ENCODE results near the gene ZNF516.

ZNF516 gene

DNA sequence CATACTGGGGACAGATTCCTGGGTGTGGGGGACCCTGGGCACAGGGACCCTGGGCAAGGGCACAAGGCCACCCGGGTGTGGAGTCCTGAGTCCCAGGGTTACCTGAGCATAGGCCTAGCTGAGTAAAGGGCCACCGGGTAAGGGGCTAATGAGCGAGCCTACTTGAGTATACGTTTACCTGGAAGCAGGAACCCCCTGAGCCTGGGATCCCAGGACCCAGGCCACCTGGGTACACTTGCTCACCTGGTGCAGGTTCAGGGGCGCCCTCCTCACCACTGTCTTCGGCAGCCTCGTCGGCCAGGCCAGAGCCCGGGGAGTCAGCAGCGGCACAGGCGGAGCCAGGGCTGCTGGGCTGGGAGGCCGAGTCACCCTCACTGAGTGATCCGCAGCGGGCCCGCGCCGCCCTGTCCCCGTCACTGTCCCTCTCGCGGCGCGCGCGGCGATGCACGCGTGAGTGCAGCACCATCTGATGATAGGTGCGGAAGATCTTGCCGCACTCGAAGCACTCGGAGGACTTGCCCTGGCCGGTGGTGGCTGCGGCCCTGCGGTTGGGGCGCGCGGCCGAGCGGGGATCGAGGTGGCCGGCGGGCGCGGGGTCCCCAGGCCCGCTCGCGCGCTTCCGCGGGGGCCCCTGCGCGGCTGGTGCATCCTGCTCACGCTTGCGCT, 53.9 kb downstream of the ZNF516 start:
- no peak for DNase-seq

DNA sequence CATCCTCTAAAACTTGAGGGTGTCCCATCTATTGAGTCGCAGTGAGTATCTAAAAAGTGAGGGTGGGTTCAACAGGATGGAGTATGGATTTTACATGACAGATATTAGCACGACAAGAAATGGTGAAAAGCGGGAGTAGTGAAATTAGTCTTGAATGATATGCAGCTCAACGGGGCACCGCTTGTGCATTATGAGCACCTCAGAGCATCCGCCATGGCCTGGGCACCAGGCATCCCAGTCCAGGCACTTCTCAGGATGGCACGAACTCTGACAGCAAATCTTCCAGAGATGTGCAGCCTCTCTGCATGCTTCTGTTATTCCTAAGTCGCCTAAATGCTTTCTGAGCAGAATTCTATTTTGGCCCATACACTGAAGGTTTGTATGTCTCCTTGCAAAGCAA, 57.1 kb downstream of the ZNF516 start:
- no peak for DNase-seq

DNA sequence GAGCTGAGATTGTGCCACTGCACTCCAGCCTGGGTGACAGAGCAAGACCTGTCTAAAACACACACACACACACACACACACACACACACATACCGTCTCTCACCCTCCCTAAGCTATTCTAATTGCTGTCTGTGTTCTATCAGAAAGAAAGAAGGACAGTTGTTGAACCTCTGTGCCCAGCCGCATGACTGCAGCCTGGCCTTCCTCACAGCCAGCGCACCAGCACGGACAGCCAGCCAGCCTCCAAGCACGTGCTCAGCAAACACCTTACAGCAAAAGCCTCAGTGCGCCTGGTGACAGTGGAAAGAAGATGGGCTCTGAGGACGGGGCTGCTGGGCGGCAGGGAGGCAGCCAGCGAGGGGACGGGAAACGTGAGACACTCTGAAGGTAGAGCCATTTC, 58.0 kb downstream of the ZNF516 start:
- no peak for DNase-seq

DNA sequence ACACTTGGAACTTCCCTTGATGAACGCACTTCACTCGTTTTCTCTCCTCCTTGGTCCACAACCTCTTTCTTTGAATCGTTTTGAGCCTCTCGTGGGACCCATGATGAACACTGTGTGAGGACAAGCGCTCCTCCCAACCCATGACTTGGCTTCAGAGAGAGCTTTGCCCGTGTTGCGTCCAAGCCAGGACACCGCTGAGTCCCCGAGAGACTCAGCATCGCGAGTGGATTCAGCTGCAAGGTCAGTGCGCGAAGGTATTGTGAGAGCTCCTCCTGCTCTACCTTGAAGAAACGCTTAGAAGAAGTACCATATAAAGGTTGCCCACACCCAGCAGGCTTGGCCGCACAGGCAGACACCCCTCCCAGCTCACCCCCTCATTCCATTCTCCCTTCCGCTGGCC, 58.7 kb downstream of the ZNF516 start:
- DNase-seq = no peak

DNA sequence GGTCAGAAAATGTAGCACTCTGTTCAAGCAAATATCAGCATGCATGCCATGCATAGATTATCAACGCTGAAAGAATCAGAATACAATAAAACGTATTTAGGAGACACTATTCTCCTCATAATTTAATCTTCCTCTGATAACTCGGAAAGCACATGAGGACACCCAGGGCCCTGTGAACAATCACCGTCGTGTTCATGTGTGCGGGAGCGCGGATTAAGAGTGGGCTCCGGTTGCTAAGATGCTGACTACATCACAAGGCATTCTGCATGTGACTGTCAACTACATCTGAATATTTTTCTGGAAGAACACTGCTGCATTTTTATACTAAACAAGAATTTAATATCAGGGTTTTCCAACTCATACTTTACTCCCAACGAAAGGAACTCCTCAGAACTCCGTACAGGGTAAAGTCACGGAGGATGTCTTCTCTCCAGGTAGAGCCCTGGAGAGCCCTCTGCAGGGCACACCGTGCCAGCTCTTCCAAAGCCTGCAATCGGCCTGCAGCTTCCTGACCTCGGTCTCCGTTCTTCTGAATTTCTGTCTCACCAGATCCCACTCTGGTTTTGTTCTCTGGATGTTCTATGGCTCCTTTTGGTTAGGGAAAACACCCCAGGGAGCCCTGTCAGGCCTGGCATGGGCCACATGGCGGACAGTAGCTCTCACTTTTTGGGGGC, 59.6 kb downstream of the ZNF516 start:
- DNase-seq = no peak

DNA sequence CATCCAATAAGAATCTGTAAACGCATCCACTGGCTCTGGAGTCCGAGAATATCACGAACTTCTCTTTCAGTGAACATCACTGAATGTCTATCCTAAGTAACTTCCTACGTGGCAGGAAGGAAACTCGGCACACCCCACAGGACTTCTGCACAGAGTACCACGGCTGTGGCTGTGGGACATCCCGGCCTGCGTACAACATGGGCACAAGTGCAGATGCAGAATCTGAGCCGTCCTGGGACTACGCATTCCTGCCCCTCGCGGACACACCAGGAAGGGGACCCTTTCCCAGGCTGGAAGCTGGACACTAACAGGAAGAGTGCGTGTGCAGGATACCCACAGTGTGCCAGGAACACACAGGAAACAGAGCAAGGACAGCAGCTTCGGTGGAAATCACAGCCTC, 60.6 kb downstream of the ZNF516 start:
- DNase-seq = no peak

DNA sequence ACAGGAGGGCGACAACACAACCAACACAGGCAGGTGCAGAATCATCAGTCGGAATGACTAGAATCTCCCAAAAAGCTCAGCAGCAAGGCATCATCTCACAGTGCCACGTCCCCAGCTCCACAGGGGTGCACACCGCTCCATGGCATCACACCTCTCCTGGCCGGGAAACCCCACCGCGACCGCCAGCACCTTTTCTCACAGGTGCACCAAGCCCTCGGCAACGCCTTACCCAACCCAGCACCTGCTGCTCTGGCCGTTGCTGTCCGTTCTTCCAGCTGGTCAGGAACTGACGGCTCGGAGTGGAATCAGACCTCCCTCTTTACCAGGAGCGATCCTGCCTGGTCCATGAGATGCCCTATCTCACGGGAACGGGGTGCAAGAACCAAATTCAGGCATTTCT, 61.3 kb downstream of the ZNF516 start:
- no peak for DNase-seq

DNA sequence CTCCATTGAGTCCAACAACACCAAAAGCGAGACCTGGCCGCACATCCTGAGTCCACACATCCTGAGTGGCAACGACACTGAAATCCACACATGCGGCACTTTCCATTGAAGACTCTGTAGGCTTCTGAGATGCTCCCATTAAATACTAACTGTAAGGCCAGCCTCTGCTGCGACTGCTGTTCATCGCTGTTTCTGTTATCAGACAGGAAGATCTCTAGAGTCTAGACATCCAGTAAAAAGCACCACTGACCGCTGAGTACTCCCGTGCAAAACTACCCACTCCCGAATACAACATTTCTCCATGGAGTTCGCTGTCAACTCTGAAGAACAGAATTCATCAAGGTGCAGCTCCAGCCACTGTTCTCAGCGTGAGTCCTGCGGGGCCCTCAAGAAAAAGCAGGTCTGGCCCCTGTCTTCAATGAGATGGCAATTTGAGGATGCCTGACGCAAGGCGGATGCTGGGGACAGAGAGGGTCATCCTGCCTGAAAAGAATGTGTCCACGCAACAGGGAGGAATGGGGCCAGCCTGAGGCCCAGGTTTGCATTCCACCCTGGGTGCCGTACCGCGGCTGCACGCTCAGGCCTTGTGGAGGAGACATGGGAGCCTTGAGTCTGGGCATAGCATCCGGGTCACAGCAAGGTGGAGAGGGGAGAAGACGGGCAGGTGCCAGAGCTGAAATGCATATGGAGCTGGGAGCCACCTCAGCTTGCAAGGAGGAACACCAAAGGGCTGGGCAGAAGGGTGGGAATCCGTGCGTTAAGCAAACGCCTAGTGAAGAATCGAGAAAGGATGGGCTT, 61.9 kb downstream of the ZNF516 start:
- DNase-seq = no peak

DNA sequence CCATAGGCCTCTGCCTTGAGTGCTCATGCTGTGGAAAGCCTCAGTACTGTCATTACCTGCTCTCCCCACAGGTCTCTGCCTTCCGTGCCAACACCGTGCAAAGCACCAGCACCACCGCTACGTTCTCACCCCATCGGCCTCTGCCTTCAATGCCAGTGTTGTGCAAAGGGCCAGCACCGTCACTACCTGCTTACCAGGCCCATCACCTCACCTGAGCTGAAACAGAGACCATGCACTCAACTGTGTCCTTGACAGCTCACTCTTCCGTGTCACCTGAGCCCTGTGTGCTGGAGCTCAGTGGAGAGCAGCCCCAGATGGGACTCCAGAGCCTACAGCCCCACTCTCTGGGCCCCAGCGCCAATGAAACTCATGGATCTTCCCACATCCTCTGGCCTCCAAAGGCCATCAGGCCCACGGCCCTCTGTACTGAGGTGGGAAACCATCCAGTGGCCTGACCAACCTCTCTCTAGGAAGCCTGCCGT, 62.7 kb downstream of the ZNF516 start:
- no peak for DNase-seq

DNA sequence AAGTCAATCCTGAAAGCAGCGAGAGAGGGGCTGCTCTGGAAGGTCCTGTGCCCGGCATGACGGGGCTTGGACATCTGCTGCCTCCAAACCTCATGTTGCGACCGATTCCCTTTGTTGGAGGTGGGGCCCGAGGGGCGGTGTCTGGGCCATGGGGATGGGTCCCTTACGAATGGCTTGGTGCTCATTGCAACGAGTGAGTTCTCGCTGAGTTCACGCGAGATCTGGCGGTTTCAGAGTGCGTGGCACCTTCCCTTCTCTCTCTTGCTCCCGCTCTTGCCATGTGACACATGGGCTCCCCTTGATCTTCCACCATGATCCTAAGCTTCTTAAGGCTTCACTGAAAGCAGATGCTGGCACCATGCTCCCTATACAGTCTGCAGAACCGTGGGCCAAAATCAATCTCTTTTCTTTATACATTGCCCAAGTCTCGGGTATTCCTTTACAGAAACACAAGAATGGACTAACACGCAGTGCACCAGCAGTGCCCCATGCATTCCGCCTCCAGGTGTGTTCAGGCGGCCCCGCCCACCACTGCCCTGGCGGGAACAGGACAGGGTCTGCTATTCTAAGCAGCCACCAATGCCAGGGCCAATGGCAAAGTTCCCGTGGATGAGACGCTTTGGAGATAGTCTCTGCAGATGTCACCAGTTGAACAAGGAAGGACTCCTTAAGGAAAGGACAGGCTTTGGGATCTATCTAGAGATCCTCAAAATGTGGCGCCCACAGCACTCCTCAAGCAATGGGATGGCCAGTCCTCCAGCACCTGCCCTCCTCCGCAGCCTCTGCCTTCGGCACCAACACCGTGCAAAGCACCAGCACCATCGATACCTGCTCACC, 63.4 kb downstream of the ZNF516 start:
- DNase-seq = no peak

DNA sequence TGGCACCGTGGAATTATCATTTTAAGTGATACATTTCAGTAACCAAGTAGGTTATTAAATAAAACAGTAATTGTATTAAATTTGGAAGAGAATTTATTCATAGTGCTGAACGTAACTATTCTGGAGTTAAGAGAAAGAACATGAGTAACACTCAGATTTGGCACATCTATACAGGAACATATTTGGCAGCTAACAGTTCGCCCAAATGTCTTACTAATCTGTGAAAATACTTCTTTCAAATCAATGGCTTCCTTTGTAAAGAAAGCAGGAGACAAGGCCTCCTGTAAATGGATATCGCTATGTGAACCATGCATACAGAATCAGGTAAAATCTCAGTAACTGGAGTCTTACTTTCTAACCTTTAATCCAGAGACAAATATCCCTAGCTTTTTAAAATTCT, 64.4 kb downstream of the ZNF516 start:
- DNase-seq = no peak

DNA sequence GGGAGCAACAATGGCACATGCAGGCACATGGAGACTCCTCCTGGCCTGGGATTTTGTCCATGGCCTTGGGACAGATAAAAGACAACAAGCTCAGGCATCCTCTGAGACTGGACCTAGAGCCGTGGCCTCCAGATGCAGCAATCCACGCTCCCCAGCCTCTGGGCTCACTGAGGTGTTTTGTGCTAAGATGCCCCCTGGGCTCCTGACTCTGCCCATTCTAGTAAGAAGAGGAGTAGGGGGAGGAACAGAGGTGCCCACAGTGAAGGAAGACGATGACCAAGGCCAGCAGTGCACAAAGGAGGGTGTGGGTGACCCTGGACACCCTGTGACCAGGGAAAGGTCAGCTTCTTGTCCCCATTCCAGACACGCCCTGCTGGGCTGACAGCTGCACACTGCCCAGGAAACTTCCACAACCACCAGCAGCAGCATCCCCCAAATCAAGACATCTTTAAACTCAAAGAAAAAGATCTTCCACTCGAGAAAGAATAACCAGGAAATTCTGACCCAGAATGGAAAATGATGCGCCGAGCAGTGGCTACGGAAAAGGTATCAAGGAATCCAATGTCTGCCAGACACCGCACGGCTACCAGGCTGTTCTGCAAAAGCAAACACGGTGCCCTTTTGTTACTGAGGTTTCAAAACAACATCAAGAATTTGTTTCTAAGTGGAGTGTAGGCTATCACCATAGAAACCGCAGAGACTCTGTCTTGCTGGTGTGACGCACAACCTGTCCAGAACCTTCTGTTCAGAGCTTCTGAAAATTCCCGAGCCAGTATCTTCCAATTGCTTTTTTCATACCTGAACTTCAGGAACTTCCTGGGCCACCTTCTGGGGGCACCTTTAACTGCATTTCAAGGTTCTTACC, 65.5 kb downstream of the ZNF516 start:
- no peak for DNase-seq

DNA sequence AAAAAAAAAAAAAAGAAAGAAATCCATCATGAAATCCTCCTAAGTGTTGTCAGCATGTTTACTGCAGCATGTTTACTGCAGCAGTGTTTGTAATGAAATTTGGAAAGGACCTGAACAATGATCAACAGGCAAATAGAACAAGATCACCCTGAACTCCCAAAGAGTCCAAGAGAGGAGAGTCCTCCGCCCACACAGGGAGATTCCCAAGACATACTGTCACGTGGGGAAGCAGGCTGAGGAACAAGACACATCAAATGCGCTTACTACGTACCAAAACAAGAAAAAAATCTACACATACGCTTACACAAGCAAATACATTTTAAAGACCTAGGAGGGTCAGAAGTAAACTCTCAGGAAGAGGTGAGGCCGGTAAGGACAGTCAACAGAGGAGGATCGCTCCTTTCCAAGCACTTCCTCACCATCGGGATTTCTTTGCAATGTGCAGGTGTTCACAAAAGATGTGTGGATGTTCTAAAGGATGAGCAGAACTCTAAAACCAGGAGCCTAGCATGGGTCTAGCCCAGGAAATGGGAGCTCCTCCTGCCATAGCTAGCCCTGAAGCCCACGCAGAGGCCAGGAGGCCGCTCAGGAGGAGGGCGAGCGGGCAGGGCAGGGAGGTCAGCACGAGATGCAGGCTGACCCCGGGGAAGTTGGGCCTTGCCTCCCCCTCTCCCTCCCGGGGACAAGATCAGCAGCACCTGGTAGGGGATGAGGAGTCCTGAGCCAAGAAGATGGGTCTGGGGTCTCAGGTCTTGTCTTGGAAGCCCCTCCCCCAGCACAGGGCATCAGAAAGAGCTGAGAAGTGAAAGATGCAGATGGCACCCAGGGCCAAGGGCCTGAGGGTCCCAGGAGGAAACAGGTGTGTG, 66.4 kb downstream of the ZNF516 start:
- DNase-seq = no peak

DNA sequence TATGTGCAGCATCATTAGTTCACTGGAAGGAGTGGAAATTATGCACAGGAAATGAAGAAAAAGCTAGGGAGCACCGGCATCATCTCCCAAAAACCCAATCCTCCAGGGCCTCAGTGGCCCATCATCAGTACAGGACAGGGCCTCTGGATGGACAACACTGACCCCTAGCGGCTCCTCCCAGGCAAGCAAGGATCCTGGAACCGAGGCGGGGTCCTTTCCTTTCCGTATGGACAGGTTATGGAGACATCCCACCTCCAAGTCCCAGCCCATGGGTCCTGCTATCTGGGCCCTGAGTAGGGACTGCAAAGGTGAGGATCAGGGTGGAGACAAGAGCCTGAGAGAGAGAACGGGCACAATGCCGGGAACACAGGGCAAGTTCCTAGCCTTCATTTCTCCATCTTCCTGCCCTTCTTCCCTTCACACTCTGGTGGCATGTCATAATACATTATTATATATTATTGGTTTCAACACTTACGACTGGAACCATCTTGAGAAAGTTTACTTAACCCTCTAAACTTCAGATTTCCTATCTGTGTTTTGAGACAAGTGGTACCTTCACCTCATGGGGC, 68.2 kb downstream of the ZNF516 start:
- peak; percentile 14 for DNase-seq

DNA sequence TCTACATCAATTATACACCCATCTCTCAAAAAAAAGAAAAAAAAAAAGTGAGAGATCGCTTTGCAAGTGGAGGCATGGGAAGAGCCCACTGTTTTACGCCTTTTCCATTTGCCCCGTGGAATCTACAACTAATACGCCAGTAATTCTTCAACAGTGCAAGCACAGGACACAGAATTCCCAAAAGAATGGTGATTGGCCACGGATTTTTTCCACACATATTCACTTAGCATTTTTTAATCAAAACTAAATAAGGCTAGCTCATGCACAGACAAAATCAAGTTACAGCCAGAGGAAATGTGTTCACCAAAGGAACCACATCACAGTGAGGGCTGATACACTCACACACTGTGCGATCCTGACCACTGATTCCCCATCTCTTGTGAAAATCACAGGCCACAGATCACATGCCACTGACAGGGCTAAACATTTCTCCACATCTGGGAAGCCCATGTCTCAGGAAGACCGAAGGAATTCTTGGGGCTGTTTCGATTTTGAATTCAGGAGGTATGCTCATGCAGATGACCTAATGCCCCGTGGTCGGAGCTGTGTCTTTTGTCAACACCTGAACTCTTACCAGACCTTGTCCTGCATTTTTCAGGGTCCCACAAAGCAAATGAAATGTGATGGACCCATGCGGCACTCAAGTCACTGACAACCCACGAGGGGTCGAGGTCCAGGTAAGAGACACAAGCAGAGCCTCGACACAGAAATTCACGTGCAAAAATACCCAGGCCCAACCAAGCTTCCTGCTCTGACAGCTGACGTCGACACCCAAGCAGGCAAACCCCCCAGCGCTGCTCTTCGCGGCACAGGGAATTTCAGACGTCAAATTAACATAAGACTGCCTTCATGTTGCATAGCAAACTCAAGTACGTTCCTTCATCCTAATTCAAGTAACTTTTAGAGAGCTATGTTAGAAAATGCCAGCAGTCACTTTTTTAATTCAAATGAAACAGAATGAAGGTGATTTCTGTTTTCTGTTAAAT, 69.6 kb downstream of the ZNF516 start:
- DNase-seq = peak; percentile 17

DNA sequence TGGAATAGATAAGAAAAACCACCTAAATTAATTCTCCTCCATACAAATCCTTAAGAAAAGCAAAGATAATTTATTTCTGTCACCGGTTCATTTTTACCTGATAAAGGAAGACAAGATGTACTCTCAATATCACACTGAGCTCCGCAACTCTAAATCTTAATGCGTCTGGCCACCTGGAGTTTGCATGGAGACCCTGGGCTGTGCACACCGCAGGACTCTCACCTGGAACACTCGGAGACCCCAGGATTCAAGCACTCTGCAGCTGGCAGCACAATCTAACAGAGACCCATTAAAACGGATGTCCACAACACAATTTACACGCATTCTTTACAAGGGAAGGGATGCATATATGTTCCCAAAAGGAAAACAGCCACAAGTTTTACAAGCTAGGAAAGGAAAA, 72.2 kb downstream of the ZNF516 start:
- DNase-seq = no peak

DNA sequence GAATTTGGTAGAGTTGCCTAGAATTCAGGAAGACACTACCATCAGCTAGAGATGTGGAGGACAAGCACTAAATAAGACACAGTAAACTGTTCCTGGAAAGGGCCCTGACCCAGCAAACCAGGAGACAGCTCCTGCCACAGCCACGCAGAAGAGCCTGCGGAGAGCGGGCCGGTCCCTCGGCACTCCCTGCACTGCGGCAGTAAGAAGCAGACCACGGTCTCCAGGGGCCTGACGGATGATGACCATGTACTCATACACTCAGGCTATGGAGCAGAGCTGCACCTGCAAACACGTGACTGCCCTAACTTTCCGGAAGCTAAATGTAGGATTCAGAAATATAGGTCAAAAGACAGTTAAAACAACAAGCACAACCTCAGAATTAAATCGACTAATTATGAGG, 72.9 kb downstream of the ZNF516 start:
- no peak for DNase-seq

DNA sequence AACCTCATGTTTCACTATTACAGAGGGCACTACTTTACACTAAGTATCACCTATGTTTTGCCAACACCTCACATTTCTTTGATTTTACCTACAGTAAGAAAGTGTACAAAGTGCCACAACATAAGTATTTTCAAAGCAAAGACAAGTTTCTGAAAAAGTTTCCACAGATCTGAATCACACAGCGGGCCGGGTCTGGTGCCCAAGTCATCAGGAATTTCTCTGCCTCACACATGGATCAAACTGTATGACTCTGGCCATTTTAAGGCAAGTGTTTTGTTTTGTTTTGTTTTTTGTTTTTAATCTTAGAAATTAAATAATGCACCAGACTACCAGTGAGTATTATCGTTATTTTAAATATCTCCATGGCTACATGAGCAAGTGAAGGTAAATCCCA, 73.4 kb downstream of the ZNF516 start:
- no peak for DNase-seq

DNA sequence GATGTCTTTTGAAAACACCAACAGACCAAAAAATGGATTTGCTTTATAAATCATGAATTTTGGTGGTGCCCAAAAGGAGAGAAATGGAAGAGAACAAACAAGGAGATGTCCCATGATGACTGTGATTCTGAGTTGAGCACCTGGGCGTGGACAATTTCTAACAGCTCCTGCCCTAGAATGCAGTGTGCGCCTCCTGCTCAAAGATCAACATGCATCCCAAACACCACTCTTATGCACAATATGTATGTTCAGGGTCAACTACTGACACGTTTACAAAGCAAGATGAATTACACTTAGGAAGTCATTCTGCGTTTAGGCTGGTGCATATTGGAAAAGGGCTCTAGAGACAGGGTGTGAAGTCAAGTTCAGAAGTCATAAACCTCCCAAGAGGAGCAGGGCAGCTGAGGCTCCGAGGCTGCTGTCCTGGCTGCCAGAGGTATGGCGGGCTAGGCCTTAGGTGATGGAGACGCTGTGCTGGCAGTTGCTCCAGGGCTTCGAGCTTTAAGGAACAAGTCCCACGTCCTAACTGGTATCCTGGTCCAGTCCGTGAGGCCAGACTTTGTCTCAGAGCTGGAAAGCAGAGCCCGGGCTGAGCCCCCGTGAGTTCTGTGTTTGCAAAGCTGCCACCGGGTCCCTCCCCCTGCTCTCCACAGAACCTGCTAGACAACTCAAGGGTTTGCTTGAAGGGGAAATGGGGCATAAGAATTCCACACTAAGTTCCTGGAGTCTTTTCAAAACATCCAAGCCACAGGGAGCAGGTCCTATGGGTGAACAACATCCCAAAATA, 74.0 kb downstream of the ZNF516 start:
- DNase-seq = no peak
